GM19351 (cell line): ENCODE measurements around the gene ANKS1B.
"Not testable (repeated sequence)": the region's sequence is repeated elsewhere in the genome, so short reads cannot be mapped to it uniquely, and the experiment has no call there.

Source experiments
- ATAC-seq: cut with Tn5 transposase; IDR thresholded peaks from one replicate; pipeline ENCODE4 v1.9.1; 2021; ENCODE audit warnings: mild to moderate bottlenecking, moderate library complexity; ENCODE audit not compliant: unreplicated experiment

ANKS1B gene

GRCh38 chr12:98856897-98857540 lies 1127.7 kb downstream of the ANKS1B start:
- no peak for ATAC-seq

- no peak for ATAC-seq
Observed at GRCh38 chr12:98852181-98852580, 1132.6 kb downstream of the ANKS1B start.

- no peak for ATAC-seq
Observed at GRCh38 chr12:98847242-98847641, 1137.5 kb downstream of the ANKS1B start.

GRCh38 chr12:98845957-98846356 lies 1138.8 kb downstream of the ANKS1B start:
- no peak for ATAC-seq

- ATAC-seq = no peak
Observed at GRCh38 chr12:98840325-98840724, 1144.4 kb downstream of the ANKS1B start.

- ATAC-seq = no peak
Observed at GRCh38 chr12:98838231-98838647, 1146.5 kb downstream of the ANKS1B start.

- not testable (repeated sequence) for ATAC-seq
Observed at GRCh38 chr12:98837134-98837752, 1147.5 kb downstream of the ANKS1B start.

GRCh38 chr12:98830657-98831056 lies 1154.1 kb downstream of the ANKS1B start:
- ATAC-seq = no peak

GRCh38 chr12:98828802-98829600 lies 1155.7 kb downstream of the ANKS1B start:
- ATAC-seq = no peak

- ATAC-seq = no peak
Observed at GRCh38 chr12:98823012-98823411, 1161.7 kb downstream of the ANKS1B start.

- no peak for ATAC-seq
Observed at GRCh38 chr12:98821866-98822265, 1162.9 kb downstream of the ANKS1B start.

- no peak for ATAC-seq
Observed at GRCh38 chr12:98821232-98821631, 1163.5 kb downstream of the ANKS1B start.

- ATAC-seq = no peak
Observed at GRCh38 chr12:98819821-98820404, 1164.8 kb downstream of the ANKS1B start.

GRCh38 chr12:98819071-98819470 lies 1165.7 kb downstream of the ANKS1B start:
- ATAC-seq = no peak

- no peak for ATAC-seq
Observed at GRCh38 chr12:98818239-98818638, 1166.5 kb downstream of the ANKS1B start.

GRCh38 chr12:98817742-98818141 lies 1167.0 kb downstream of the ANKS1B start:
- no peak for ATAC-seq

GRCh38 chr12:98816720-98817119 lies 1168.0 kb downstream of the ANKS1B start:
- no peak for ATAC-seq

GRCh38 chr12:98814254-98814653 lies 1170.5 kb downstream of the ANKS1B start:
- ATAC-seq = no peak

- no peak for ATAC-seq
Observed at GRCh38 chr12:98812225-98812624, 1172.5 kb downstream of the ANKS1B start.

GRCh38 chr12:98808243-98808875 lies 1176.4 kb downstream of the ANKS1B start:
- no peak for ATAC-seq

GRCh38 chr12:98807187-98807586 lies 1177.5 kb downstream of the ANKS1B start:
- no peak for ATAC-seq
